ENCODE results near the gene SLC2A13.
"Not testable (repeated sequence)": the region's sequence is repeated elsewhere in the genome, so short reads cannot be mapped to it uniquely, and the experiment has no call there.

Gene SLC2A13

GRCh38 chr12:39923364-39923763 is 182.5 kb downstream of the SLC2A13 start:
- DNase-seq (ENCODE audit: low read depth in 2 of 2) = no peak

- DNase-seq (ENCODE audit: low read depth in 2 of 2) = not testable (repeated sequence)
Observed at GRCh38 chr12:39922598-39922997, 183.3 kb downstream of the SLC2A13 start.

GRCh38 chr12:39920647-39921046 is 185.2 kb downstream of the SLC2A13 start:
- no peak for DNase-seq (ENCODE audit: low read depth in 2 of 2)

- no peak for DNase-seq (ENCODE audit: low read depth in 2 of 2)
Observed at GRCh38 chr12:39920222-39920621, 185.7 kb downstream of the SLC2A13 start.

DNA sequence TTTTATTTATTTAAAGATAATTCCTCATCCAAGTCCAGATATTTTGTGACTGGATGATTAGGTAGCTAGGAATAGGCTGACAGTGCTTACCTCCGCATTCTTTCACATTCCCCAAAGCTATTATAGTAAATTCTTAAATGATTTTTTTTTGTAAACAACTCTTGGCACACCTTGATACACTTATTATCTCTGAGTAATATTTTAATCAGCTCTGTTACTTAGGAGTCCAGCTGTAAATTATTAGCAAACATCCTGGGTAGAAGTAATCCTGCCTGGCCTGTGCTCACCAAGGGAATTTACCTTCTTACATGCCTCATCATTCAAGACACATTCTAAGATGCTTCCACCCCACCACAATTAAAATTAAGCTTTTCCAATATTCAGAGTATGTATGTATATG is 186.1 kb downstream of the SLC2A13 start:
- DNase-seq (ENCODE audit: low read depth in 2 of 2) = no peak

GRCh38 chr12:39915249-39915648 is 190.6 kb downstream of the SLC2A13 start:
- no peak for DNase-seq (ENCODE audit: low read depth in 2 of 2)

DNA sequence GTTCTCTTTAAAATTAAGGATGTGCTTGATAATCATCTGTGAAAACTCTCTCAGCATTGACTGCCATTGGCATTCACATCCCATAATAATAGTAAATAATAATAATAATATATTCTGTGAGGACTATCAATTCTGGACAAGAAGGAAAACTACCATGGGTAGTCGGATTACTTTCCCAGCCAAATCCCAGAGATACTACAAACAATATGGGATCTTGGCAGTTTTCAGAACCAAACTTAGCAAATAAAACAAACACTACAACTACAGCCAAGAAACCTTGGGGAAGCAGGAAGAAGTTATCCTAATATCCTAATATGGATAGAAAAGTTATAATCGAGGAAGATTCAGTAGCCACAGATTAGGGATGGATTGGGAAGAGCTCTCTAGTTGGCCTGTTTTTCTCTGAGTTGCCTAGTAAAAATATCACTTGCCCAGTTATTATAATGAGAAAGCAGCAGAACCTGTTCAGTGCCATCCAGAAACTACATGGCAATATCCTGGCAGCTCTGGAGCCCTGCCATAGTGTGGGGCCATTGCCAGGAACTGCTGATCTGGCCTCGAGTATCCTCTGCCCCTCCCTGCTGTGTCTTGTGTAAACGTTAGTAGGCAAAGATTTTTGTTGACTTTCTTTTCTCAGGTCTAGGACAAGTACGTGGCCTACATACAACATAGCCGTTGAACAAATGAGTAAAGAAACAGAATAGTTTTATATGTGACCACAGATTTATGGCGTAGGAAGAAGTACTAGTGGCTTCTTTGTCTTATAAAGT is 193.5 kb downstream of the SLC2A13 start:
- no peak for DNase-seq (ENCODE audit: low read depth in 2 of 2)

DNA sequence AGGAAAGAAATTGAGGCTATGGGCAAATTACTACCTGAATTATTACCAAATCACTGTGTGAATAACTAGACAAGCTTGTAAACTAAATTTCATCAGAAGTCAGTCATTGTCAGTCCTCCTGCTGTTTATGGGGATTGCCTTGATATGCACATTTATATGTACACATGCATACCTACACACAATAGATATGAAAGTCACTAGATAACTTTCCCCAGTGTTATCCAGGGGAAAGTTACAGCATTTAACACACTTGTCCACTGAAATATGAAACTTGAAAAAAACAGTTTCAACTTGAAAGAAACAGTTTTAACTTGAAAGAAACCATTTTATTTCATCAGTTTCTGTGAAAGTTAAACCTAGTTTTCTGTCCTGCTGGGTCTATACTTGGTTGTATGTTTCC is 199.6 kb downstream of the SLC2A13 start:
- DNase-seq (ENCODE audit: low read depth in 2 of 2) = no peak

- no peak for DNase-seq (ENCODE audit: low read depth in 2 of 2)
Observed at GRCh38 chr12:39905152-39905551, 200.7 kb downstream of the SLC2A13 start.

DNA sequence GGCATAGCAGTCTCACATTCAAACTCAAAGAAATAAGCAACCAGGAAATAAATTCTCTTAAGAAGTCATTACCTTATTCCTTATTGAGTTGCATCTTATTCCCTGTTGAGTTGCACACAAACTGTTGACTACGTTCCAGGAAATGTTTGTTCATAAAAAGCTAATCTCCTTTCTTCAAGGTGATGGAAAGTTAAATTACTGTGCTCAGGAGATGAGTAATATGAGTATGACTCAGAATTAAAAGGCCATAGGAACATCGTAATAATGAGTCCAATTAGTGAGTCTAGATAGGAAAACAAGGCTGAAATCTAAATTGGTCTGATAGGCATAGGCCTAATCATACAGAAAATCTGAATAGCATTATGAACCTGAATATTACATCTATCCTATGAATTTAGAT is 203.1 kb downstream of the SLC2A13 start:
- DNase-seq (ENCODE audit: low read depth in 2 of 2) = no peak

DNA sequence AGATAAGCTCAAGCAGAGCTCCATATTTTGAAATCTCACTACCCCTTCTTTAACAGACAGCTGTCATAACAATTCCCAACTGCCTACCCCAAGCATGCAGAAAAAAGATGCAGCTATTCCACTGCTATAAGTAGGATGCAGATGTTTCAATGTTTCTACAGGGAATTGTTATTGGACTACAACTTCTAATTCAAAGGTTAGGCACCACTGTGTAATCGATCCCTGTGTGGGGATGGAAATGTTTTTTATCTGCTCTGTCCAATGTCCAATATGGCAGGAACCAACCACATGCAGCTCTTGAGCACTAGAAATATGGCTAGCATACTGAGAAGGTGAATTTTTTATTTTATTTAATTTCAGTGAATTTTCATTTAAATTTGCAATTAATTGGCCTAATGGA is 208.6 kb downstream of the SLC2A13 start:
- DNase-seq (ENCODE audit: low read depth in 2 of 2) = no peak

DNA sequence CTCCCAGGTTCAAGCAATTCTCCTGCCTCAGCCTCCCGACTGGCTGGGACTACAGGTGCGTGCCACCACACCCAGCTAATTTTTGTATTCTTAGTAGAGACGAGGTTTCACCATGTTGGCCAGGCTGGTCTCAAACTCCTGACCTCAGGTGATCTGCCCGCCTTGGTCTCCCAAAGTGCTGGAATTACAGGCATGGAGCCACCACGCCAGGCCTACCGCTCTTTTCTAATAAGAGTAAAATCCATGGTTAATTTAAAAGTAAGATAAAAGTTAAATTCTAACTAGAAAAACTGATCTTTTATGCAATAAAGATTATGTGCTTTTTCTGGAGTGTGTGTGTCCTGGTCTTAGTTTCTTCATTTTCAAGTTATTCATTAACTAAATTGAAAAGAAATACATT is 212.5 kb downstream of the SLC2A13 start:
- not testable (repeated sequence) for DNase-seq (ENCODE audit: low read depth in 2 of 2)

GRCh38 chr12:39892146-39892545 is 213.7 kb downstream of the SLC2A13 start:
- DNase-seq (ENCODE audit: low read depth in 2 of 2) = no peak

- no peak for DNase-seq (ENCODE audit: low read depth in 2 of 2)
Observed at GRCh38 chr12:39887856-39888255, 218.0 kb downstream of the SLC2A13 start.

DNA sequence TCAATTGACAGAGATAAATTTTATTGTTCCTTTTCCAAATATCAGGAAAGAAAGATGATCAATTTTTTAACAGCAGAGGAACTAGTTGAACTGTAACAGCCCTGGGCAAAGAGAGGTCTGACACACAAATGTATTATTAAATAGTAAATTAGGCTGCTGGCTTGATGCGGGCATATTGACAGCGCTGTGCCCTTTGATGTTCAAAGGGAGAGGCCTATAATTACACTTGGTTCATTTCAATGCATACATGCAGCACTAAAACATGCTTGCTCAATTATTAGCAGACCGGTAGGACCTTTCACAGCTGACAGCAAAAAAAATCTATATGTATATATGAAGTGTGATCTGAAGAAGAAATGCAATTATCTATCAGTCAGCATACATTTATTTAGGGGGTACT is 219.8 kb downstream of the SLC2A13 start:
- DNase-seq (ENCODE audit: low read depth in 2 of 2) = no peak

- DNase-seq (ENCODE audit: low read depth in 2 of 2) = no peak
Observed at GRCh38 chr12:39884616-39885125, 221.2 kb downstream of the SLC2A13 start.

DNA sequence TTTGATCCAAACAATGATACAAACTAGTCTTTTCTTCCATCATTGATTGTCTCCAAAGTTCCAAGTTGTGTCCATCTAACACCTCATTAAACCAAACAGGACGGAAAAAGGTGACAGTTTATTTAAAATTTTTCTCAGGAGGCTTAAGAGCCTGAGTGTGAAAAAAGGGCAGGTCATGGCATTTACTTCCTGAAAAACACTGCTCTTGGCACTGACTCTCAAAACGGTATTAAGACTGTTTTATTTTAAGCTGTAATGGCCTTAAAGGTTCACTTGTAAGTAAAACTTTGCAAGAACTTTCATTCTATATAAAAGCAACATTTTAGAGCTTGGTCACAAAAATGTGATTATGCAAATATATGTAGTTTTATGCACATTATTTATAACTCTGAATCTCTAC is 222.5 kb downstream of the SLC2A13 start:
- no peak for DNase-seq (ENCODE audit: low read depth in 2 of 2)

- no peak for DNase-seq (ENCODE audit: low read depth in 2 of 2)
Observed at GRCh38 chr12:39878753-39879152, 227.1 kb downstream of the SLC2A13 start.

- DNase-seq (ENCODE audit: low read depth in 2 of 2) = no peak
Observed at GRCh38 chr12:39875721-39876120, 230.2 kb downstream of the SLC2A13 start.

DNA sequence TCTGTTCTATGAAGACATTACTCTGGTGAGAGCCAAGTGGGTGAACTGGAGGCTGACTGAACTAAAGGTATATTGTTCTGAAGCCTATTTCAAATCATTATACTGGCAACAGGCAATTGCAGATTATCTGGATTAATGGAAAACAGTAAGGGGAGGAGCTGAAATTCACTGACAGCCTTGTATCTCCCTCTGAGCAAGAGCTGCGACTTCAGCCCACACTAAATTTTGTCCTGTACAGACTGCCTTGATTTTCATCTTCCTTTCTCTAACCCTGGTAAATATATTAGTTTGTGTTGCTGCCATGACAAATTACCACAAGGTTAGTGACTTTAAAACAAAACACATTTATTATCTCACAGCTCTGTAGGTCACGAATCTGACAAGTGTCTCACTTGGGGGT is 231.1 kb downstream of the SLC2A13 start:
- DNase-seq (ENCODE audit: low read depth in 2 of 2) = no peak

DNA sequence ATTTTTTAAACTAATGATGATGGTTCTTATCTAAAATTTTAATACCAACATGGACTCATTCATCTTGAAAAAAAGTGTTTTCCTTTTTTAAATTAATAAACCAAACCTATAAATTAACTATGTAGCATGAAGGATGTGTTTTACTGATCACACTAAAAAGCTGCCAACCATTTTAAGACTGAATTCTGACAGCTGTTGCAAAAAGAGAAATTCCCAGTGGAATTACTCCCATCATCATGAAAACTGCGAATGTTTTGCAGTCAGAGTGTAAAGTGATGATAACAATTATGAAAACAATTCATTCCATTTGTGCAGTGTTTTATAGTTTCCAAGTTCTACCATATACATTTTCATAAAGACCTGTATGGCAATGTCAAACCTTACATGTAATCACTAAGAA is 232.8 kb downstream of the SLC2A13 start:
- DNase-seq (ENCODE audit: low read depth in 2 of 2) = no peak

GRCh38 chr12:39872425-39872824 is 233.5 kb downstream of the SLC2A13 start:
- no peak for DNase-seq (ENCODE audit: low read depth in 2 of 2)

DNA sequence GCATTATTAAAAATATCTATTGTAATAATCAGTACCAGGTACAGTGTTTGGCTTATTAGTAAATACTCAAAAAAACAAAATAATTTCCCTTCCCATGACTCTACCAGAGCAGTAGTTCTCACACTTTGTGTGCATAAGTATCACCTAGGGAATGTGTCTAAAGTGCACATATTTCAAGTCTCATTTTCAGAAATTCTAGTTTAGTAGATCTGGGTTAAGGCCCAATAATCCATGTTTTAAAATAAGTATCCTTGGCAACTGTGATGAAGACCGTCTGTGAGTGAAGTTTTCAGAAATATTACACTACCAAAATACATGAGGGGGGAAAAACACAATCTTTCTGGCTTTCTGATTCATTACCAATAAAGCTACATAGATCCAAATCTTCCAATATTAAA is 237.6 kb downstream of the SLC2A13 start:
- no peak for DNase-seq (ENCODE audit: low read depth in 2 of 2)

Measured in stimulated activated CD8-positive, alpha-beta memory T cell treated with anti-CD3 and anti-CD28 coated beads, Interleukin-7, amount 100 ng/mL, for 1 hour (primary cell).